ENCODE data around the gene LORICRIN.
"Not testable (repeated sequence)": the region's sequence is repeated elsewhere in the genome, so short reads cannot be mapped to it uniquely, and the experiment has no call there.

LORICRIN gene, protein sequence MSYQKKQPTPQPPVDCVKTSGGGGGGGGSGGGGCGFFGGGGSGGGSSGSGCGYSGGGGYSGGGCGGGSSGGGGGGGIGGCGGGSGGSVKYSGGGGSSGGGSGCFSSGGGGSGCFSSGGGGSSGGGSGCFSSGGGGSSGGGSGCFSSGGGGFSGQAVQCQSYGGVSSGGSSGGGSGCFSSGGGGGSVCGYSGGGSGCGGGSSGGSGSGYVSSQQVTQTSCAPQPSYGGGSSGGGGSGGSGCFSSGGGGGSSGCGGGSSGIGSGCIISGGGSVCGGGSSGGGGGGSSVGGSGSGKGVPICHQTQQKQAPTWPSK

DNA sequence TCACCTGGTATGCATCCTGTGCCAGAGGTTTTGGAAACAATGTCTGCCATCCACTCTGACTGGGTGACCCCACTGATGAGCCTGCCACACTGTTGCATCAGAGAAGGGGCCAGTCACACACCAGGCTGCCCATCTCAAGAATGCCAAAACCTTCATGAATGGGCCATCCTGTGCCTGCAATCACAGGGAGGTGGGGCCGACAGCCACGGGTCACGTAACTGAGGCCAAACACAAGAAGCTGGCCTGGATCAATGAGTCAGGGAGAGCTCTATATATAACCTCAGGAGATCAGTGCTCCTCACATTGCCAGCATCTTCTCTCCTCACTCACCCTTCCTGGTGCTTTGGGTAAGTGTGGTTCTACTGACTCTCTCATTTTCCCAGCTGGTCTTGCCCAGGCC, at the start of gene LORICRIN:
TSS of gene LORICRIN (plus strand) at position 301 of the 400 bp plus-strand sequence. CDS start 1,263 bp downstream, outside the sequence.
- no peak for DNase-seq

DNA sequence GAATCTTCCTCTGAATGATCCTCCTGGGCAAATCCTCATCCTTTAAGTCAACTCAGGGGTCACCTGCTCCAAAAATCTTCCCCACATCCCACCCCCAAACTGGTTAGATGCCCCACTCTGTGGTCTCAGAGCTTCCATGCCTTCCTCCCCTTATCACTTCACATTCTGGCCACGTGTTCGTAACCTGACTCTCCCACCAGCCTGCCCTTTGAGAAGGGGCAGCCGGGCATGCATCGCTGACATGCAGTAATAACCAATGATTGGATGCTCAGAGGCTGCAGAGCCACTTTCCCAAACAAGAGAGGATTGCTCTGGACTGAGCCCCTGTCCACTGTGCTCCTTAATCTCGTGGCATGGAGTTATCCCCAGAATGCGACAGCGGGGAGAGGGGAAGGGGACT, 49.3 kb upstream of the LORICRIN start:
- no peak for DNase-seq

DNA sequence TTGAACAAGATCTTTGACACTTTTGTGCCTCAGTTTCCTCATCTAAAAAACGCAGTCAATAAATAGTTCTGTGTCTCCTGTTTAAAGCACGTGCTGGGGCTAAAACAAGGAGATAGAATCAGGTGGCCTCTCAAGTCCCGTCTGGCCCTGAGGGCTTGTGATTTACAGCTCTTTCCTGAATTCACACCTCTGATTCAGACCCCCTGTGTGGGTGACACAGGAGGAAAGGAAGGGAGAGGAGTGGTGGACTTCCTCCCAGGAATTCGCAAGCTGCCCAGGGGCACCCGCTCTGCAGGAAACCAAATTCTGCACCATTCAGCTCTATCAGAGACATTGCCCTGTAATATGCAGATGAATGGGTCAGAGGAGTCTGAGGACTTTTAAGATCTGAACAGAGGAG, 47.3 kb upstream of the LORICRIN start:
- no peak for DNase-seq

DNA sequence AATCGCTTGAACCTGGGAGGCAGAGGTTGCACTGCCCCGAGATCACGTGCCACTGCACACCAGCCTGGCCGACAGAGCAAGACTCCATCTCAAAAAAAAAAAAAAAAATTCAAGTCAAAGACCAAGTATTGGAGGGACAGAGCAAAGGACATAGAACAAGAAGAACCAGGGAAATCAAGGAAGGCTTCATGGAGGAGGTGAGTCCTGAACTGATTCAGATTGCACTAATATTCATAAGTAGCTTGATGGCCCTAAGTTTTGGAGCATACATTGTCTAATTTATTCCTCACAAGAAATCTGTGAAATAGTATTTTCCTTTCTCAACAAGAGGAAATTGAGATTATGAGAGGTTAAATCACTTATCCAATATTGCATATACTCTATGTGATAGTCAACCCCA, 46.0 kb upstream of the LORICRIN start:
- DNase-seq = no peak

DNA sequence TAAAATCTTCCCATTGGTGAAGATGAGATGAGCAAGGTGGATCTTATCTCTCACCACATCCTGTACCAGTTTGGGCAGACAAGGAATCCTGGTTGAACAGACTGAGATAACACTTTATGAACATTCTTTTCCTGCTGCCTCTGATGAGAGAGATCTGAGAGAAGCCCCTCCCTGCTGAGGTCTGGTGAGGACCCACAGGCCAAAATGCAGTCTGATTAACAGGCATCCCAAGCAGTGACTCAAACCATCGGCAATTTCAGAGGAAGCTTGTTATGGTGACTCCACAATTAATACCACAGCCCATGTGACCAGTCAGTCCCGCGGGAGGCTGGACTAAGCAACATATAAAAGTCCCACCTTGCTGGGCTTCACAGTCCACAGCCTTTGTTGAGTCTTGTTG, 42.3 kb upstream of the LORICRIN start, which contains the start of gene PRR9:
TSS of gene PRR9 (plus strand) at position 373 of the 400 bp plus-strand sequence. CDS start 561 bp downstream, outside the sequence.
- DNase-seq = no peak

DNA sequence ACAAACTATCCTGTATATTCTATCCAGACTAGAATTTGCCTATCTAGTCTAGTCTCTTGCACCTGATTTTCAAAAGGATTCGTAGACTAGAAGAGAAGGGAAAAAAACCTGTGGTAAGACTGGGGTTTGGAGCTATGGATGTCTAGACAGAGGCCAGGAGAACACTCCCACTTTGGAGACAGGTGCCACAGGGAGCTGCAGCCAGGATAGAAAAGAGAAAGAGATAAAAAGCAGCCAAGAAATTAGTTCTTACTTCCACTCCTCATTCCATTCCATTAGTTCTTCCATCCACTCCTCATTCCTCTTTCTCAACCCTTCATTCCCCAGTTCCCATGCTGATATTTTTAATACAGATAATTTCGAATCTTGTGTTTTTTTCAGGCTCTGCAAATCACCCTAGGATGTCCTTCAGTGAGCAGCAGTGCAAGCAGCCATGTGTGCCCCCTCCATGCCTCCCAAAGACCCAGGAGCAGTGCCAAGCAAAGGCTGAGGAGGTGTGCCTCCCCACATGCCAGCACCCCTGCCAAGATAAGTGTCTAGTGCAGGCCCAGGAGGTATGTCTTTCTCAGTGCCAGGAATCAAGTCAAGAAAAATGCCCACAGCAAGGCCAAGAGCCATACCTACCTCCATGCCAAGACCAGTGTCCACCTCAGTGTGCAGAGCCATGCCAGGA, 41.6 kb upstream of the LORICRIN start:
- DNase-seq = no peak

DNA sequence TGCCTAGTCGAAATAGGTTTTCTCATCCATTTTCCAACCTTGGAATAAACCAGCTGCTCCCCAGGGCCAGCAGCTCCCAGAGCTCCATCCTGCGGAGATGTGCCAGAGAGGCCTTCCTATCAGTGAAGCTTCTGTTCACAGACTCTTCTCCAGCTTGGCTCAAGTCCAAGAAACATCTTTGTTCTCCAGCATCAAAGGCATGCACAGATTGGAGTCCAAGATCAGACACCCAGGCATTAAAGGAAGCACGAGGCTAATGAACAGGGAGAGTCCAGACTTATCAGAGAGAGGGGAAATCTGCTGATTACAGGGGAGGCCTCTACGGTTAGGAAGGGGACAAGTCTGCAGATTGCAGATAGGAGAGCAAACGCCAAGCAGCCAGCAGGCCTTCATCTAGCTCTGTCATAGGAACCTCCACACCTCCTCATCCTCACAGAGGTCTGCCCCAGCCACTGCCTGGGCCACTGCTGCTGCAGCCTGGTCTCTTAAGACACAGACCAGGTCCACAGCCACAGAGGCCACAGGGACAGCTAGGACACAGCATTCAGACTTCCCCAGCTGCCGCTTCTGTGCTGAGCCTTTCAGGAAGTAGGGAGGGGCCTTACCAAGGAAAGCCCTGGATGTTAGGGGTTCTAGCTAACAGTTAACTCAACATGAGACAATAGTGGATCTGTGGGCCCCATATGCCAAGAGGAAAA, 38.7 kb upstream of the LORICRIN start:
- DNase-seq = no peak

DNA sequence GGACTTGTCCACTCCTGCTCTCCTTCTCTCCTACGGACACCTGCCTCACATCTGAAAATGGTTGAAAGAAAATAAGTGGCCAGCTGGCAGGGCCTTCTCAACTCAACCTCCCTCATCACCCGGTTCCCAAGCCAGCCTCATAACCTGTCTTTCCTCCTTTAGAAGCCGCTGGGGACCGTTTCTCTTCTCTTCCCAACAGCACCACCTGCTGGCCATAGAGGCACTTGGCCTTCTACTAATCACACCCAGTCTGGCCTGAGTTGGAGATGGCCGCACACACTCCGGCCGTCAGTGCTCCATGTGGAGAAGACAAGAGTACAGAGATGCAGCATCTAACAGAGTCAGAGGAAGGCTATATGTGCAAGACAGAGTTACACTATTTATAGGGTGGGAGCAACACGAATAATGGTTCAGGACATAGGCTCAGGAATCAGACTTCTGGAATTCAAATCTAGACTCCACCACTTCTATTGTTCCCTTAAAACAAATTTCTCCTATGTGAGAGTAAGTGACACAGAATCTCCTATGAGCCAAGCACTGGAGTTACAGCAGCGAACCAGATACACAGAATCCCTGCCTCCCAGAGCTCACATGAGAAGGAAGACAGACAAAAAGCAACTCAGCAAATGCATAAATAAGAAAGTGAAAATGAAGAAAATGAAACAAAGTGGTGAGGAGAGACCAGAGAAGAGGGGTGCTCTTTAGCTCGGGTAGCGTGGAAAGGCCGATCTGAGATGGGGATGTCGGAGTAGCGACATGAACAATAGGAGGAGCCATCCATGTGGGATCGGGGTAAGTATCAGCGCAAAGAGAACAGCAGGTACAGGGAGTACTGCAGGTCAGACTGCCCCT, 36.2 kb upstream of the LORICRIN start:
- DNase-seq = peak; percentile 17

DNA sequence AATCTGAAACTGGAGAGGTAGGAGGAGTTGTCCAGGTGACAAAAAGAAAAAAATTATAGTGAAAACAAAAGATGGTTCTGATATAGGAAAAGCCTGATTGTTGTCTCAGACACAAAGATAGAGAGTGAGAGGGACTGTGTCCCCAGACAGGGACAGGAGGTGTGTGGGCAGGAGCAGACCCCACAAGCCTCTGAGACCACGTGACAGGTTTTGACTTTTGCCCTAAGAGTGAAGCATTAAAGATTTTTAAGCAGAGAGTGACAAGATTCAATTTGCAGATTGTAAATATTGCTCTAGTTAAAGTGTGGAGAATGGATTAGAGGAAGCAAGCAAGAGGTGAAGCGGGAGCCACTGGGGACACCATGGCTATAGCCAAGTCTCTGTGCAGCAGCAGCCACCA, 31.7 kb upstream of the LORICRIN start:
- DNase-seq = no peak

DNA sequence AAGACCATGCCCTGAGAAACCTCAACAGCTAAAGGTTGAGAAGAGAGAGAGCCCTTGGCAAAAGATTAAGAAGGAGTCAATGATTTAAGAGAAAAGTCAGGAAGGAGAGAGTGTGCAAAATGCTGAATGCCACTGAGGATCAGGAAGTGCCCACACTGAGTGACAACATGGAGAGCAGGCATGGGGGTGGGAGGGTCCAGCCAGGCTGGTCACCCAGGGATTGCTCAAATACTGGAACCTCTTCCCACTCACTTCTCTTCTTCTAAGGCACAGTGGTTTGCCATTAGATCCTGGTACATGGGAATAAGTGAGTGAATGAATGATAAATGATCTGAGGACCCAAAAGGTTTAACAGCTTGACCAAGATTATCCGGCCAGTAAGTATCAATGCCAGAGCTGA, 31.0 kb upstream of the LORICRIN start:
- DNase-seq = no peak

DNA sequence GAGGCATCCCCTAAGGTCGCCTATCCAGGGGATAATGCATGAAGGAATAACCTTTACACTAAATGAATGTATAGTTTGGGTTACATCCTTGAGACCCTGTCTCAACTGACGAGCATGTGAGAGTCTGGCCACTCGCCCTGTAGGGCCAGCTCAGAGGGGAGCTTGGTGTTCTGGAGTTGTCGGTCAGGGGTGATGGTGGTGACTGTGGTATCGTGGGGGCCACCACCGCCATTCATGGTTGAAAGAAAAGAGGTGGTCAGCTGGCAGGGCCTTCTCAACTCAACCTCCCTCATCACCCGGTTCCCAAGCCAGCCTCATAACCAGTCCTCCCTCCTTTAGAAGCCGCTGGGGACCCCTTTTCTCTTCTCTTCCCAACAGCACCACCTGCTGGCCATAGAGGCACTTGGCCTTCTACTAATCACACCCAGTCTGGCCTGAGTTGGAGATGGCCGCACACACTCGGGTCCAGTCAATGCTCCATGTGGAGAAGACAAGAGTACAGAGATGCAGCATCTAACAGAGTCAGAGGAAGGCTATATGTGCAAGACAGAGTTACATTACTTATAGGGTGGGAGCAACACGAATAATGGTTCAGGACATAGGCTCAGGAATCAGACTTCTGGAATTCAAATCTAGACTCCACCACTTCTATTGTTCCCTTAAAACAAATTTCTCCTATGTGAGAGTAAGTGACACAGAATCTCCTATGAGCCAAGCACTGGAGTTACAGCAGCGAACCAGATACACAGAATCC, 30.2 kb upstream of the LORICRIN start:
- not testable (repeated sequence) for DNase-seq

DNA sequence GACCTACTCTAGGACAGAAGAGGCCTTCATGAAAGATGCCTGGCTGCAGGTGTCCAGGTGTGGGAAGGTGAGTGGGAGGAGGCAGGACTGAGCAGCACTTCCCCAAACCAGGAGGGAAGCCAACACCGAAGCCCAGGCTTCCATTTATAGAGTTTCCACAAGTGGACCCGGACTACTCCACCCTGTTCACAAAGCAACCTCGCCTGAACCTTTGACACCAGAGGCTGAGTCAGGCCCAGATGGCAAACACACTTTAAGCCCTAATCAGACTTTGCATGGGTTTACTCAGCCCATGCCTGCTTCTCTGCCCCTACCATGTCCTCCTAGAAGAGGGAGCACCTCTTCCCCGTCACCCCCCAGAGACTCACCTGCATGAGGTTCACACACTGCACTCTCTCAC, 28.1 kb upstream of the LORICRIN start:
- no peak for DNase-seq

DNA sequence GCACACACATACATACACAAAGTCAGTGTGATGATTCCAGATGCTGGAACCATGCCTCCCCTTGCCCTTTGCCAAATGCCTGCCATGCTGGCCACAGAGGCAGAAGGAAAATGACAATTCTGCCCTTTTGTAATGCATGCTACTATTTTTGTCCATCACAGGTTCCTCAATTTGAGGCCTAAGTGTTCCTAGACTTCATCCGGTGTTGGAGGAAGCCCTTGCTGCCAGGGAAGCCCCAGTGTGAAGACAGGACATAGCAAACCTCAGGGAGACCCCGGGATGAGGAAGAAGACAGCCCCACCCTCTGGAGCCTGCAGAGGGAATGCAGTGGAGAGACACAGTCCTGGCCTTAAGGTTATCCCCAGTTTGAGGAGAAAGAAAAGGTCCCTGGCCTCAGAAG, 27.7 kb upstream of the LORICRIN start:
- no peak for DNase-seq

DNA sequence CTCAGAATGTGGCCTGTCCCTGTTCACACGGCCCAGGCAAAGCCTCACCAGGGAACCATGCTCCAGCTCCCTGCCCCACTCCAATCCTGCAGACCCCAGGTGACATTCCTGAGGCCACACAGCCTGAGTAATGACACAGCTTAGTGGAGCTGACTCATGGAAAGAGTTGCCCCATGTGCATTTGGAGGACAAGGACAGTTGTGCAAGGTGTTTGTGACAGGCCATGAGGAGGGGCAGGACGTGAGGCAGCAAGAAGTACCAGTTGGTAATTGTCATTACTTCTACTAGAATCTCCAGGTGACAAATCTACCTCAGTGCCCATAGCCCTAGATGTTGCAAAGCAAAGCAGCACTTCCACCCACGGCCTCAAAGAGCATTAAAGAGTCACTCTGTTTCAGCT, 26.9 kb upstream of the LORICRIN start:
- DNase-seq = no peak

DNA sequence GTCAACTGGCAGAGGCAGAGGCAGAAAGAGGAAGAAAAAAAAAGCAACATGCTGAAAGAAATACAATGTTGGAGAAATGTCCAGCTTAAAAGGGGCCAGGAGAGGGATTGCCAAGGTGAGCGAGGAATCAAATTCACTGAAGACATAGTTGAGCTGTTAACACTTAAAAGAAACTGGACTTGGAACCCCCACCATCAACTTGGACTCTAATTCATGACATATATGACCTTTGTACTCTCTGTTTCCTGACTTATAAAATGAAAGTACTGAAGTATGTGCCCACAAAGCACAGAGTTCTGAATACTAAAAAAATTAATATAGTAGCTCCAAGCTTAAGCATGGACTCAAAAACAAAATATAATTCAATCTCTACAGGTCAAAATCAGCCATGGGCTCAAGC, 26.0 kb upstream of the LORICRIN start:
- no peak for DNase-seq

DNA sequence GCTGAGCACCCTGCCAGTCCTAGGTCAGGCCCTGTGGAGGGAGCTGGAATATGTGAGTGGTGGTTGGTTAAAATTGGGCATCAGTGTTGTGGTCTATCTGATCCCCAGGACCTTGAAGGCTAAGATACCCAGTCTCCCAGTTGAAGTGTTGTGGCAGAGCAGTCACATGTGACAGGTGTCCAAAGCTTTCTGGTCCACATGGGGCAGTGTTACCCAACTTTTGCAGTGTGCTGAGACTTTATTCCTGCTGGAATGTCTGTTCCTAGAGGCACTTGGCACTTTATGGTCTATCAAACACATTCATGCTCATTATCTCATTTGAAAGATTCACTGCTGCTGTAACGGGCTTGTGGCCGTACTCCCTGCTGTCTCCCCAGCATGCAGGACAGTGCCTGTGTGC, 21.0 kb upstream of the LORICRIN start:
- DNase-seq = no peak

DNA sequence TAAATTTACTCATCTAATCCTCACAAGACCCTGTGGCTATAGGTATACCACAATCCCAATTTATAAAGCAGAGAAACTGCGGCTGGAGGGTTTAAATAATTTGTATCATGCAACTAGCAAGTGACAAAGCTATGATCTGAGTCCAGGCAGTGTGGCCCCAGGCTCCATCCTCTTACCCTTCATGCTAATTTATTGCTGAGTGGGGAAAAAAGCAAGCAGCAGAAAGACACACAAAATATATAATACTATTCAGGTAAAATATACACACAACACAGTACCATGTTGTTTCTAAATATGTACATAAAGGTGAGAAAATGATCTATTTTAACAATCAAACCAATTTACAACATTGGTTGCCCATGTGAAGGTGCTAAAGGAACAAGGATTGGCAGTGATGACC, 17.3 kb upstream of the LORICRIN start:
- no peak for DNase-seq

DNA sequence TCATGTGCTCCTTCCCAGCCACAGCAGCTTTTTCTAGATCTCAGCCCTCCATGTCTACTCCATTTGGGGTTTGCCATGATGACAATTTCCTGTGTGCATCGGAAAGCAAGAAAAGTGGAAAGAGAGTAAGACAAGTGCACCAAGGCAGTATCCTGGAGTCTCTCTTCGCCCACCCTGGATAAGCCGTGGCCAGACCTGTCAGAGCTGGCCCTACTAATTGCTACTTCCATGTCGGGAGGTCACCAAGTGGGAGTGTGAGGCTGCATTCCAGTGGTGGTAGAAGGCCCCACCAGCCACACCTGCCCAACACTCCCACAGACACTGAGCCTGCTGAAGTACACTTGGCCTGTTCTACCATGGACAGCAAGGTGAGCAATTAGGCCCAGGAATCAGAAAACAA, 14.0 kb upstream of the LORICRIN start:
- DNase-seq = no peak

DNA sequence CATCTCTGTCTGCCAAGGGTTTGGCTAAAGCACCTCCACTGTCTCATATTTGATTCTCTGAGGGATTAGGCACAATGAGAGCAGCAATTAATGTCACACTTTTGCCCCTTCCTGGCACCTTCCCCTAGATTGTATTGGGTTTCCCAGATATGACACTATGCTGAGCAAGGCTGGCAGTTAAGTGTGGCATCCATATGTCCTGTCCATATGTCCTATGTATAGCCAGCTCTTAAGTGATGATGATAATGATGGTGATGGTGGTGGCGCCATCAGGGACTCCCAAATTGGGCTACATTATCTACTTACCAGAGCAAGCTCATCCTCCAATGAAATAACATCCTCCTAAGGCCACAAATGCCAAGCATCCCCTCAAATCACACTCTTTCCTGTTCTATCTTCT, 13.5 kb upstream of the LORICRIN start:
- no peak for DNase-seq

DNA sequence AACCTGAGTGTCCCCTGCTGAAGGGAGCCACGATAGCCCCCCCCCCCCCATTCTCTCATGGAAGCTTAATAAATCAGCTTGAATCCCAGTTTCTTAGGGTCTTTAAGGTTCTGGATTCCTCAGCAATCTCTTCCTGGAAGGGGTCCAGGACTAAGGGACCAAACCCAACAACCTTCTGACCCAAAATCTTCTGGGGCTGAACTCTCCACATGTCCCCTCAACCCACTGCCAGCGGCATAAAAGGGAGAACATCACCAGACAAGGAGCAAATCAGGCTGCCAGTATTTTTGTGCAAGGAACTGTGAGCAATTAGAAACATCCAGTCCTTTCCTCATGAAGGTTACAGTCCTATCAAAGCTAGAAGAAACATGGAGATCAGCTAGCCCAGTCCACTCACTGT, 12.7 kb upstream of the LORICRIN start:
- DNase-seq = no peak

DNA sequence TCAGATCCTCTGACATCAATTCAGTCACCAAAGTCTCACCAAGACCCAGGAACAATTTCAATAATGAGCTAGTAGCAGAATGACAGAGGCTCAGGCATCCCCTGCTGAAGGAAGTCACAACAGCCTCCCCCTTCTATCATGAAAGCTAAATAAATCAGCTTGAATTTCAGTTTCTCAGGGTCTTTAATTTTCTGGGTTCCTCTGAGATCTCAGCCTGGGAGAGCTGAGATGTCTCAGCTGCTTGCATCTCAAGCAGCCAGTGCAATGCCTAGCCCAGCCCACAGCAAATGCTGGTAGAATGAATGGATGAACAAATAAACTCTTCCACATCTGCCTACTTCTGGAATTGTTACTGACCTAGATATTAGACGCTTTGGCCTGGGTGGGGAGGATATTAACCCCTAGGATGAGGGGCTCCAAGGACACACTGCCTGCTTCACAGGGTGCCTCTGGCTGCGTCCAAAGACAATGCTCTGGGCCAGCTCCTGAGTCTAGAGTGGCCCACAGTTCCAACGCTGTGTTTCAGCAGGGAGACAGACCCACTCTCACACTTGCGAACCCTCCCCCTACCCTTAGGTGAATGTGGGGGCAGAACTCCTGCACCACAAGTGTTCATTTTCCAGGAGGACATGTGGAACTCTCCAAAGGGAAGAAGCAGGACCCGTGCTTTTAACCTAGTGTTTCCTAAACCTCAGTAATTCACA, 11.2 kb upstream of the LORICRIN start:
- no peak for DNase-seq

DNA sequence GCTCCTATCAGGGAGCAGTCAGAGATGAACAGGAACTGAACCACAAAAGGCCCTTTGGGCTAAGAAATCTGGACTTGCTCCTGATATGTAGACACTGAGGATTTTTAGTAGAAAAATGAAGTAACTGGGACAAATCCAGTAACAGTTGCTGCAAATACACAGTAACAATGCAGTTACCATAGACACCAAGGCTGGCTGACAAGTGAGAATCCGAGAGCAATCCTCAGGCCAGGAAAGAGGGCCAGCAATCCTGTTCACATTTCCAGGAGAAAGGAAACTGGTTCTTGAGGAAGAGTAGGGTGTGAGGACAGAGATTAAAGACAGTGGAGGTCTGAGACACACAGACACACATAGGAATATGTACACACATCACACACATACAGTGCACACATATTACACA, 9.3 kb upstream of the LORICRIN start:
- DNase-seq = no peak

Data from amniotic stem cell (primary cell).